Stimulated activated CD4-positive, alpha-beta T cell treated with anti-CD3 and anti-CD28 coated beads, Interleukin-4, amount 100 ng/mL, for 24 hours (primary cell): ENCODE results near the gene TTC9.

ENCODE experiments used
- DNase-seq: peaks from one replicate; pipeline ENCODE4 v3.0.0-alpha.2; 2020

The TTC9 gene

GRCh38 chr14:70646705-70647104 lies 5.0 kb downstream of the TTC9 start:
- no peak for DNase-seq

- no peak for DNase-seq
Measured at GRCh38 chr14:70648346-70648745, 6.6 kb downstream of the TTC9 start.

- DNase-seq: no peak
Measured at GRCh38 chr14:70649803-70650202, 8.1 kb downstream of the TTC9 start.

- DNase-seq: no peak
Measured at GRCh38 chr14:70651522-70651921, 9.8 kb downstream of the TTC9 start.

GRCh38 chr14:70652871-70653270 lies 11.2 kb downstream of the TTC9 start:
- no peak for DNase-seq

- no peak for DNase-seq
Measured at GRCh38 chr14:70653662-70654061, 11.9 kb downstream of the TTC9 start.

GRCh38 chr14:70654632-70655031 lies 12.9 kb downstream of the TTC9 start:
- DNase-seq: no peak

- DNase-seq: peak; percentile 76
Measured at GRCh38 chr14:70655110-70655826, 13.6 kb downstream of the TTC9 start.

- DNase-seq: no peak
Measured at GRCh38 chr14:70658899-70659298, 17.2 kb downstream of the TTC9 start.

- DNase-seq: peak; percentile 45
Measured at GRCh38 chr14:70660967-70661893, 19.5 kb downstream of the TTC9 start.

- DNase-seq: no peak
Measured at GRCh38 chr14:70662080-70662479, 20.4 kb downstream of the TTC9 start.

GRCh38 chr14:70662816-70663215 lies 21.1 kb downstream of the TTC9 start:
- DNase-seq: no peak

GRCh38 chr14:70663707-70664179 lies 22.0 kb downstream of the TTC9 start:
- no peak for DNase-seq

- DNase-seq: no peak
Measured at GRCh38 chr14:70664698-70665447, 23.2 kb downstream of the TTC9 start.

- DNase-seq: no peak
Measured at GRCh38 chr14:70665448-70666360, 24.0 kb downstream of the TTC9 start.

GRCh38 chr14:70666361-70666686 lies 24.6 kb downstream of the TTC9 start:
- no peak for DNase-seq

GRCh38 chr14:70670992-70671651 lies 29.4 kb downstream of the TTC9 start:
- DNase-seq: no peak

- DNase-seq: no peak
Measured at GRCh38 chr14:70671652-70672644, 30.2 kb downstream of the TTC9 start.

- no peak for DNase-seq
Measured at GRCh38 chr14:70677341-70677740, 35.6 kb downstream of the TTC9 start.

- DNase-seq: no peak
Measured at GRCh38 chr14:70680748-70681147, 39.0 kb downstream of the TTC9 start.
